Heart left ventricle (tissue), 13 donors: Measurements from ENCODE around the gene MRPS5.

Experiments used
- CTCF ChIP-seq, 12 donors: fragments of 200-600 bp; sonication (generic) in 4 of 12; IDR thresholded peaks; one replicate each; pipeline versions ENCODE4 v1.5.0 to v1.8.0; 2018 to 2022; ENCODE audit warnings: antibody characterized with exemption in 12 of 12, mild to moderate bottlenecking in 5 of 12
- POLR2A ChIP-seq, 2 donors: fragments of 450-650 bp; IDR thresholded peaks; one replicate each; pipeline ENCODE4 v1.6.1; 2017; ENCODE audit warnings: antibody characterized with exemption in 2 of 2, mild to moderate bottlenecking in 2 of 2, moderate library complexity in 2 of 2
- donor health status: ischemic (EF 13 %, LVEDD 7.1; RV severe dilation, severe dysfunction).
- donor health status: DM: no; HTN: yes; CAD: no.
- donor health status: DM: no; HTN: no; CAD: no.
- donor health status: ischemic (EF 25% LVEDD 6.9; RV normal size, moderate dysfunction).
- donor health status: ischemic (EF 25% LVEDD 5.7; RV mildly dilated, moderate dysfunction).
- donor health status: ischemic (EF 35%, LVEDD 5.7; RV mildly dilated, moderate dysfunction).
- donor health status: nonischemic (EF 11% LVEDD 7.7; RV severe dilation, severe dysfunction).
- donor health status: DM: yes; HTN: yes; CAD: no.
- donor health status: PGD.
- donor health status: ischemic (EF 29% LVEDD 5.4; RV normal size, mild dysfunction).
- donor health status: nonischemic (EF 23%, LVEDD 6.1; RV moderate dilation, normal function).

DNA sequence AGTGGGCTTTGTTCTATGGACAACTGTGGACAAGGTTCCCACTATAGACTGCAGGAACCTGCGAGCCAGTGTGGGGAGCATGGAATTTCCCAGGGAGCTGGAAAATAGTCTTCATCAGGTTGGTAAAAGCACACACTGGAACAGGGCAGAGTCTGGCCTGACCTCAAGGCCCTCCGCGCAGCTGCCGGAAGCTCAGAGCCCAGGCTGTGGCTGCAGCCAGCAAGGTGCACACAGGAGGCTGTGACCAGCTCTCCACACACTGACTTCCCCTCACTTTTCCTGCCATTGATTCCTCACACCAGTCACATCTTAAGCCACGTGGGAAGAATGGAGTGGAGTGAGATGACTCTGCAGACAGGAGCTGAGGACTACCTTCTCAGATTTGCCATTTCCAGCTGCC is 77.0 kb downstream of the MRPS5 start:
- TF ChIP-seq POLR2A (IDR thresholded peaks at IDR 0.05) (no peak), CTCF (IDR thresholded peaks at IDR 0.05) (no peak)
